Calu3 (cell line): Measurements from ENCODE around the gene IQCN. TPM values are rescaled to one million over a fixed set of nuclear protein-coding genes. Genes with fewer than 3 reads are reported as not detected.

Experiments used
- BruUV-seq: library from RNA; stranded (reverse); fragments of 400-500 nt; replicated peaks from 2 replicates; lab custom pipeline; 2021; lab: Mats Ljungman, UMichigan
- CTCF ChIA-PET: fragments of 300-600 bp; sonication (Branson Sonifier 250); formaldehyde crosslinking; loops from one replicate; lab custom pipeline; 2022; ENCODE audit warnings: antibody characterized with exemption; lab: Charles Lee
- DNase-seq: peaks from one replicate; pipeline ENCODE4 v3.0.0; 2022
- H3K27ac Mint-ChIP-seq: one replicate; pipeline ENCODE4 v1.8.0; 2022; ENCODE audit warnings: mixed read lengths; ENCODE audit not compliant: unreplicated experiment
- H3K27me3 Mint-ChIP-seq: one replicate; pipeline ENCODE4 v1.8.0; 2022; ENCODE audit warnings: mixed read lengths; ENCODE audit not compliant: unreplicated experiment
- H3K36me3 Mint-ChIP-seq: one replicate; pipeline ENCODE4 v1.8.0; 2022; ENCODE audit warnings: mild to moderate bottlenecking, moderate library complexity, mixed read lengths; ENCODE audit not compliant: insufficient read depth, unreplicated experiment
- H3K4me1 Mint-ChIP-seq: one replicate; pipeline ENCODE4 v1.8.0; 2022; ENCODE audit warnings: mild to moderate bottlenecking, low read depth, mixed read lengths; ENCODE audit not compliant: unreplicated experiment
- H3K4me3 Mint-ChIP-seq: one replicate; pipeline ENCODE4 v1.8.0; 2022; ENCODE audit warnings: mild to moderate bottlenecking, low read depth, moderate library complexity, mixed read lengths; ENCODE audit not compliant: unreplicated experiment
- H3K9me3 Mint-ChIP-seq: one replicate; pipeline ENCODE4 v1.8.0; 2022; ENCODE audit warnings: low read depth, mixed read lengths; ENCODE audit not compliant: unreplicated experiment
- intact Hi-C: fragments of 100-400 bp; cut with micrococcal nuclease; formaldehyde crosslinking; loops from one replicate; pipeline ENCODE4 v1.10.0; 2022; ENCODE audit not compliant: unreplicated experiment
- total RNA-seq: library from RNA; stranded (reverse); gene quantifications from 2 replicates; pipeline ENCODE4 v1.2.3, GENCODE V29; 2022
- TF ChIP-seq, protein P1 (sequence below): fragments of 200-600 bp; IDR thresholded peaks from one replicate; pipeline ENCODE4 v1.8.0; 2022; ENCODE audit warnings: antibody characterized with exemption; ENCODE audit not compliant: unreplicated experiment

Gene IQCN
- total RNA-seq, 1 experiment from 2014 or later, result 1.6 TPM

DNA sequence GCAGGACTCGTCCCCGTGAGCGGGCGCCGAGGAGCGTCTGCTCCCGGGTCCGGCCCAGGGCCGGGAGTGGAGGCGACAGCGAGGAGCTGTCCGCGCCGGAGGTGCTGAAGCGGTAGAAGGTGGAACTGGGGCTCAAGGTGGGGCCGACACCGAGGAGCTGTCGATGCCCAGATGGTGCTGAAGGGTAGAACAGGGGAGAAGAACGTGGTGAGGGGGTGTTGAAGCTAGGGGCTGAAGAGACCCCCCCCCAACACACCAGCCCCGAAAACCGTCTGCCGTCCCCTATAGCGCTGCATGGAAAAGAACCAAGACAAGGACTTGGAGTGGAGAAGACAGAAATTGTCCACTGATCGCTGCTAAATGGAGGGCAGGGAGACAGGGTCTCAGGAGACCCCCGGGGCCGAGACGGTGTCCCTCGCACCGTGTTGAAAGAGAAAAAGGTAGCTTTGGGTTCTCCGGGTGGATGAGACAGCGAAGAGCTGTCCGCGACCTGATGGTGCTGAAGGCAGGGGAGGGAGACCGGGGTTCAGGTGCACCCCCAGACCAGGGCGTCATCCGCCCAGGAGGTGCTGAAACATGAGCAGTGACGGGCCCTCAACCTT is 40.9 kb downstream of the IQCN start:
- peaks cover 14% of the 10 kb centered on the region for H3K4me1 Mint-ChIP-seq
- no TSS peak for BruUV-seq
- CTCF ChIA-PET, result interaction anchor here (0.5 to 1.1 kb wide), 2 partner anchors 9 to 25 kb away, joined by 3 to 10 read pairs; no protein-coding TSS in a partner anchor
- H3K9me3 Mint-ChIP-seq, result no peaks in the 10 kb centered on the region
- H3K36me3 Mint-ChIP-seq, result peaks cover 14% of the 10 kb centered on the region
- TF ChIP-seq, protein P1, sequence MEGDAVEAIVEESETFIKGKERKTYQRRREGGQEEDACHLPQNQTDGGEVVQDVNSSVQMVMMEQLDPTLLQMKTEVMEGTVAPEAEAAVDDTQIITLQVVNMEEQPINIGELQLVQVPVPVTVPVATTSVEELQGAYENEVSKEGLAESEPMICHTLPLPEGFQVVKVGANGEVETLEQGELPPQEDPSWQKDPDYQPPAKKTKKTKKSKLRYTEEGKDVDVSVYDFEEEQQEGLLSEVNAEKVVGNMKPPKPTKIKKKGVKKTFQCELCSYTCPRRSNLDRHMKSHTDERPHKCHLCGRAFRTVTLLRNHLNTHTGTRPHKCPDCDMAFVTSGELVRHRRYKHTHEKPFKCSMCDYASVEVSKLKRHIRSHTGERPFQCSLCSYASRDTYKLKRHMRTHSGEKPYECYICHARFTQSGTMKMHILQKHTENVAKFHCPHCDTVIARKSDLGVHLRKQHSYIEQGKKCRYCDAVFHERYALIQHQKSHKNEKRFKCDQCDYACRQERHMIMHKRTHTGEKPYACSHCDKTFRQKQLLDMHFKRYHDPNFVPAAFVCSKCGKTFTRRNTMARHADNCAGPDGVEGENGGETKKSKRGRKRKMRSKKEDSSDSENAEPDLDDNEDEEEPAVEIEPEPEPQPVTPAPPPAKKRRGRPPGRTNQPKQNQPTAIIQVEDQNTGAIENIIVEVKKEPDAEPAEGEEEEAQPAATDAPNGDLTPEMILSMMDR, result no peak
- DNase-seq, result peak; percentile 59
- peaks cover 65% of the 10 kb centered on the region for H3K27me3 Mint-ChIP-seq
- H3K4me3 Mint-ChIP-seq, result no peak overlapping the region
- H3K27ac Mint-ChIP-seq, result no peak overlapping the region
- intact Hi-C loops, result no loop called here

GRCh38 chr19:18232540-18233223 is 41.6 kb downstream of the IQCN start:
- CTCF ChIA-PET, result interaction anchor here (0.5 to 1.1 kb wide), 3 partner anchors 8 to 24 kb away, joined by 3 to 10 read pairs (median 3); no protein-coding TSS in a partner anchor
- TF ChIP-seq, protein P1, result no peak
- no TSS peak for BruUV-seq
- Mint-ChIP-seq H3K36me3 (peaks cover 14% of the 10 kb centered on the region), H3K9me3 (no peaks in the 10 kb centered on the region), H3K4me1 (peaks cover 14% of the 10 kb centered on the region), H3K27ac (no peak overlapping the region), H3K4me3 (no peak overlapping the region), H3K27me3 (peaks cover 68% of the 10 kb centered on the region)
- peak; percentile 30 for DNase-seq
- intact Hi-C loops, result no loop called here

- CTCF ChIA-PET, result interaction anchor here (0.5 to 1.1 kb wide), 5 partner anchors 23 to 284 kb away, joined by 3 to 8 read pairs (median 5); partner anchors contain the start of genes IQCN and RAB3A
- no peak overlapping the region for H3K27ac Mint-ChIP-seq
- peaks cover 73% of the 10 kb centered on the region for H3K27me3 Mint-ChIP-seq
- H3K36me3 Mint-ChIP-seq, result peaks cover 14% of the 10 kb centered on the region
- H3K4me3 Mint-ChIP-seq, result no peak overlapping the region
- intact Hi-C loops, result no loop called here
- BruUV-seq, result no TSS peak
- H3K9me3 Mint-ChIP-seq, result no peaks in the 10 kb centered on the region
- DNase-seq, result no peak
- TF ChIP-seq, protein P1, result no peak
- peaks cover 14% of the 10 kb centered on the region for H3K4me1 Mint-ChIP-seq
Observed at GRCh38 chr19:18231775-18232174, 42.5 kb downstream of the IQCN start.

DNA sequence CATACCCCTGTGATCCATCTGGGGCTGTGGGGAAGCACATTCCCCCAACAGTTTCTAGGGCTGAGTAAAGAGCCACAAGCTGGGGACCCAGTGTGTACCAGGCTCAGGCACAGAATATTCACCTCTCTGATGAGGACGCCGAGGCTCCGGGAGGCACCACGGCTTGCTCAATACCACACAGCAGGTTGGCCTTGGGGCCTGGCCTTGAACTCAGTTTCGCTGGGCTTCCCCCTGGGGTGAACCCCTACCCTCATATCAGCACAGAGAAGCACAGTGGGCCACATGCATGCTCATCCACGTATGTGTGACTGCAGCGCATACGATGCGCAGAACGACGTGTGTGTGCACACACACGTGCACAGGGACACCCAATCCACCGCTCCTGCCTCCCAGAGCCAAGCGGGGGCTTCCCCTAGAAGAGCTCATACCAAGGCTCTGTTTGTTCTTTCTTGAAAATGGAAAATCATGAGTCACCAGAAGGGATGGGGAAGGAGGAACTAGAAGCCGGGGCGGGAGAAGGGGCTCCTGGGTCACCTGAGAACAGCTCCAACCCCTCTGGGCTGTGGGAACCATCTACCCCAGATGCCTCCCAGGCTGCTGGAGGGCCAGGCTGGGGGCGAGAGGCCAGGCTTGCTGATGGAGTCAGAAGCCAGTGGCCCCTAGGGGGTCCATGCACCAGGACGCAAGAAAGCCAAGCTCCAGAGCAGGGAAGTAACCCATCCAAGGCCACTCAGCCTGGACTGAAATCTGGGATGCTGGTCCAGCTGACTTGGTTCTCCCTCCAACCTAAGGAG is 43.1 kb downstream of the IQCN start:
- H3K4me3 Mint-ChIP-seq, result no peak overlapping the region
- intact Hi-C loops, result no loop called here
- BruUV-seq, result no TSS peak
- H3K27me3 Mint-ChIP-seq, result peaks cover 73% of the 10 kb centered on the region
- CTCF ChIA-PET, result interaction anchor here (0.5 to 1.1 kb wide), 5 partner anchors 23 to 284 kb away, joined by 3 to 8 read pairs (median 5); partner anchors contain the start of genes IQCN and RAB3A
- H3K36me3 Mint-ChIP-seq, result peaks cover 14% of the 10 kb centered on the region
- TF ChIP-seq, protein P1, result no peak
- no peaks in the 10 kb centered on the region for H3K9me3 Mint-ChIP-seq
- H3K4me1 Mint-ChIP-seq, result peaks cover 14% of the 10 kb centered on the region
- DNase-seq, result peak; percentile 54
- peak overlapping the region; percentile 60 for H3K27ac Mint-ChIP-seq
